CD14-positive monocyte (primary cell): Measurements from ENCODE around the gene PFKP. TPM values are rescaled to one million over a fixed set of nuclear protein-coding genes. Genes with fewer than 3 reads are reported as not detected.

Source experiments
- DNase-seq, 3 donors: peaks; one replicate each; pipeline ENCODE4 v3.0.0-alpha.2; 2011 to 2022
- H2AFZ ChIP-seq: 2 replicates; pipeline ENCODE4 v1.6.0; 2012; ENCODE audit warnings: mild to moderate bottlenecking, low read depth, low read length, inconsistent platforms; ENCODE audit not compliant: insufficient read depth, poor library complexity, severe bottlenecking
- H3K27ac ChIP-seq, 2 donors: 1 replicate in 1 of 2; 2 replicates in 1 of 2; pipeline ENCODE4 v1.5.1; 2012 to 2013; ENCODE audit warnings: low read length in 2 of 2, control low read depth in 1 of 2, inconsistent platforms in 1 of 2, low read depth in 1 of 2, mild to moderate bottlenecking in 1 of 2
- H3K27me3 ChIP-seq, 2 donors: one replicate each; pipeline versions ENCODE4 v1.6.0 to v1.6.1; 2011 to 2013; ENCODE audit warnings: low read length in 2 of 2; ENCODE audit not compliant: control insufficient read depth in 2 of 2, insufficient read depth in 2 of 2
- H3K36me3 ChIP-seq, 2 donors: replicated peaks in 1 of 2; 1 replicate in 1 of 2; 2 replicates in 1 of 2; pipeline versions ENCODE4 v1.5.1 to v1.6.1; 2012 to 2013; ENCODE audit warnings: low read length in 2 of 2, control low read depth in 1 of 2, inconsistent platforms in 1 of 2, mild to moderate bottlenecking in 1 of 2; ENCODE audit not compliant: insufficient read depth in 2 of 2, control insufficient read depth in 1 of 2
- H3K4me1 ChIP-seq, 2 donors: 1 replicate in 1 of 2; 2 replicates in 1 of 2; pipeline versions ENCODE4 v1.5.1 to v1.6.1; 2012 to 2013; ENCODE audit warnings: low read length in 2 of 2, control low read depth in 1 of 2, inconsistent platforms in 1 of 2, mild to moderate bottlenecking in 1 of 2, moderate library complexity in 1 of 2; ENCODE audit not compliant: insufficient read depth in 2 of 2, control insufficient read depth in 1 of 2
- H3K4me2 ChIP-seq: replicated peaks from 2 replicates; pipeline ENCODE3; 2012; ENCODE audit warnings: low read length, moderate library complexity, mild to moderate bottlenecking; ENCODE audit not compliant: poor library complexity, severe bottlenecking; ENCODE audit errors: extremely low read depth
- H3K4me3 ChIP-seq, 3 experiments: fragments of 200-600 bp in 1 of 3; sonication (generic) in 1 of 3; replicated peaks in 1 of 3; 1 replicate in 2 of 3; 2 replicates in 1 of 3; pipeline ENCODE4 v1.5.1; 2011 to 2013; ENCODE audit warnings: low read length in 3 of 3, mild to moderate bottlenecking in 3 of 3, control low read depth in 2 of 3, low read depth in 2 of 3, inconsistent platforms in 1 of 3, moderate library complexity in 1 of 3
- H3K79me2 ChIP-seq: 2 replicates; pipeline ENCODE4 v1.6.0; 2012; ENCODE audit warnings: mild to moderate bottlenecking, control low read depth, inconsistent platforms, low read length, moderate library complexity; ENCODE audit not compliant: insufficient read depth
- H3K9ac ChIP-seq: 2 replicates; pipeline ENCODE4 v1.6.0; 2017; ENCODE audit warnings: low read length, mild to moderate bottlenecking; ENCODE audit not compliant: insufficient read depth, poor library complexity, severe bottlenecking
- H3K9me3 ChIP-seq, 2 donors: replicated peaks in 1 of 2; 1 replicate in 1 of 2; 2 replicates in 1 of 2; pipeline versions ENCODE4 v1.5.1 to v1.6.1; 2012 to 2013; ENCODE audit warnings: low read length in 2 of 2, control low read depth in 1 of 2; ENCODE audit not compliant: control insufficient read depth in 1 of 2, insufficient read depth in 1 of 2
- H4K20me1 ChIP-seq: 2 replicates; pipeline ENCODE4 v1.6.0; 2012; ENCODE audit warnings: mild to moderate bottlenecking, low read length, control low read depth, moderate library complexity; ENCODE audit not compliant: insufficient read depth
- H3K27ac Mint-ChIP-seq, 7 donors: one replicate each; pipeline ENCODE4 v1.8.0; 2020; ENCODE audit warnings: mild to moderate bottlenecking in 7 of 7, mixed read lengths in 7 of 7, moderate library complexity in 6 of 7, inconsistent platforms in 2 of 7
- H3K27me3 Mint-ChIP-seq, 3 donors: one replicate each; pipeline ENCODE4 v1.8.0; 2021 to 2022; ENCODE audit warnings: low read depth in 3 of 3, mild to moderate bottlenecking in 3 of 3, mixed read lengths in 3 of 3, moderate library complexity in 3 of 3, inconsistent platforms in 1 of 3
- H3K36me3 Mint-ChIP-seq, 2 donors: one replicate each; pipeline ENCODE4 v1.8.0; 2020; ENCODE audit warnings: mixed read lengths in 2 of 2, inconsistent platforms in 1 of 2, mild to moderate bottlenecking in 1 of 2
- H3K4me1 Mint-ChIP-seq: one replicate; pipeline ENCODE4 v1.8.0; 2020; ENCODE audit warnings: mild to moderate bottlenecking, mixed read lengths
- H3K4me3 Mint-ChIP-seq, 2 donors: one replicate each; pipeline ENCODE4 v1.8.0; 2020; ENCODE audit warnings: mild to moderate bottlenecking in 2 of 2, mixed read lengths in 2 of 2, moderate library complexity in 1 of 2
- H3K9me3 Mint-ChIP-seq, 7 donors: one replicate each; pipeline ENCODE4 v1.8.0; 2020 to 2022; ENCODE audit warnings: mixed read lengths in 7 of 7, mild to moderate bottlenecking in 6 of 7, moderate library complexity in 6 of 7, inconsistent platforms in 2 of 7
- WGBS: methylation state at CpG from one replicate; pipeline ENCODE4 v1.1.5; 2013; ENCODE audit warnings: missing lambda C conversion rate; ENCODE audit not compliant: insufficient coverage; 5-methylcytosine and 5-hydroxymethylcytosine counted together
- intact Hi-C, 2 donors: fragments of 100-400 bp; cut with micrococcal nuclease; formaldehyde crosslinking; loops; one replicate each; pipeline versions ENCODE4 v1.15.0 to v1.15.1; 2023
- polyA plus RNA-seq, 3 donors: library from polyadenylated mRNA; depleted of rRNA in 1 of 3; unstranded in 2 of 3; stranded (reverse) in 1 of 3; fragments of 300-500 nt in 2 of 3; fragments of >200 nt in 1 of 3; fragmentation: Illumina TruSeq in 2 of 3; gene quantifications; 1 replicate in 2 of 3; 2 replicates in 1 of 3; pipeline ENCODE4 v1.2.3, GENCODE V29; 2012 to 2021
- TF ChIP-seq, protein P1 (sequence below): fragments of 200-600 bp; IDR thresholded peaks from one replicate; pipeline ENCODE4 v1.8.0; 2022; ENCODE audit warnings: antibody characterized with exemption, mild to moderate bottlenecking

Gene PFKP
- polyA plus RNA-seq, 3 donors = 6.5 to 14.2 (median 8.1) TPM

DNA sequence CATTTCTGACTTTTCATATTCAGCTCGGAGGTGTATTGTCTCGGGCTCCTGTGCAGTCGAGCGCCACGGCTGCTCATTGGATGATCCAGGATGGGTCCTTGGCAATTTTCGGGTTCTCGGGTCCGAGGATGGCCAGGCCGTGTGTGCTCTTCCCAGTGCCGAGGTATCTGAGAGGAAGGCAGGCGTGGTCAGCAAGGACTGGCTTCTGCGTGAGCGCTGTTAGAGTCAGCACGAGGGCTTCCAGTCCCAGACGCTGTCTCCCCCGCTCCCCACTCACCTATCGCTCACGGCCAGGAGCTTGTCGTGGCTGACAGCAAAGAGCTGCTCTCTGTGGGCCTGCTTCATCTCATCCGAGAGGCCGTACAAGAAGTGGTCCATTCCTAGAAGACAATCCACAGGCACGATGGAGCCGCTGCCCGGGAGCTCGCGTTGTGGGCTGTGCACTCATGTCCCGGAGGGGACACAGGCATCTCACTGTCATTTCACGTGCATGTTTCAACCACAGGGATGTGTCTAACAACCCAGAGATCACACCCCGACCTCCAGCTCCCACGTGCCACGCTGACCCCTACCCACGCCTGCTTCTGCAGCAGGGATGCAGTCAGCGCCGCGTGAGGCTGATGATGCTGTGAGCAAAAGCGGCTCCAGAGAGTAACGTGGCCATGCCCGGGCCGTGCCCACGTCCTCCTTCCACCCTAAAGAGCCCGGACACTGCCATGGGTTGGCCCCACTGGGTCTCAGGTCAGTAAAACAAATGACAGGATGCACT is 70.8 kb downstream of the PFKP start:
- H3K4me2 ChIP-seq = no peak overlapping the region
- peaks cover 0 to 2% (median 0%) of the 10 kb centered on the region in 7 donors for H3K9me3 Mint-ChIP-seq
- no peak for DNase-seq
- peak overlapping the region in 1 of 7 donors; percentile 63 for H3K27ac Mint-ChIP-seq
- peaks cover 0 to 2% (median 0%) of the 10 kb centered on the region in 3 donors for H3K27me3 Mint-ChIP-seq
- no peak overlapping the region for H3K9ac ChIP-seq
- no peaks in the 10 kb centered on the region for H4K20me1 ChIP-seq
- 97% methylated on average over 41 of the region's 41 CpGs for WGBS
- no peaks in the 10 kb centered on the region for H3K79me2 ChIP-seq
- no peak overlapping the region for H3K4me3 ChIP-seq
- peaks cover 92 to 100% of the 10 kb centered on the region in 2 donors for H3K36me3 ChIP-seq
- H3K9me3 ChIP-seq = no peaks in the 10 kb centered on the region
- intact Hi-C loops = no loop called here
- no peaks in the 10 kb centered on the region for H3K4me1 ChIP-seq
- no peak overlapping the region for H3K27ac ChIP-seq
- no peak overlapping the region for H2AFZ ChIP-seq
- no peaks in the 10 kb centered on the region for H3K27me3 ChIP-seq
- H3K4me1 Mint-ChIP-seq = no peaks in the 10 kb centered on the region
- peaks cover 92 to 99% of the 10 kb centered on the region in 2 donors for H3K36me3 Mint-ChIP-seq
- TF ChIP-seq, protein P1, sequence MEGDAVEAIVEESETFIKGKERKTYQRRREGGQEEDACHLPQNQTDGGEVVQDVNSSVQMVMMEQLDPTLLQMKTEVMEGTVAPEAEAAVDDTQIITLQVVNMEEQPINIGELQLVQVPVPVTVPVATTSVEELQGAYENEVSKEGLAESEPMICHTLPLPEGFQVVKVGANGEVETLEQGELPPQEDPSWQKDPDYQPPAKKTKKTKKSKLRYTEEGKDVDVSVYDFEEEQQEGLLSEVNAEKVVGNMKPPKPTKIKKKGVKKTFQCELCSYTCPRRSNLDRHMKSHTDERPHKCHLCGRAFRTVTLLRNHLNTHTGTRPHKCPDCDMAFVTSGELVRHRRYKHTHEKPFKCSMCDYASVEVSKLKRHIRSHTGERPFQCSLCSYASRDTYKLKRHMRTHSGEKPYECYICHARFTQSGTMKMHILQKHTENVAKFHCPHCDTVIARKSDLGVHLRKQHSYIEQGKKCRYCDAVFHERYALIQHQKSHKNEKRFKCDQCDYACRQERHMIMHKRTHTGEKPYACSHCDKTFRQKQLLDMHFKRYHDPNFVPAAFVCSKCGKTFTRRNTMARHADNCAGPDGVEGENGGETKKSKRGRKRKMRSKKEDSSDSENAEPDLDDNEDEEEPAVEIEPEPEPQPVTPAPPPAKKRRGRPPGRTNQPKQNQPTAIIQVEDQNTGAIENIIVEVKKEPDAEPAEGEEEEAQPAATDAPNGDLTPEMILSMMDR = no peak
- no peak overlapping the region for H3K4me3 Mint-ChIP-seq

DNA sequence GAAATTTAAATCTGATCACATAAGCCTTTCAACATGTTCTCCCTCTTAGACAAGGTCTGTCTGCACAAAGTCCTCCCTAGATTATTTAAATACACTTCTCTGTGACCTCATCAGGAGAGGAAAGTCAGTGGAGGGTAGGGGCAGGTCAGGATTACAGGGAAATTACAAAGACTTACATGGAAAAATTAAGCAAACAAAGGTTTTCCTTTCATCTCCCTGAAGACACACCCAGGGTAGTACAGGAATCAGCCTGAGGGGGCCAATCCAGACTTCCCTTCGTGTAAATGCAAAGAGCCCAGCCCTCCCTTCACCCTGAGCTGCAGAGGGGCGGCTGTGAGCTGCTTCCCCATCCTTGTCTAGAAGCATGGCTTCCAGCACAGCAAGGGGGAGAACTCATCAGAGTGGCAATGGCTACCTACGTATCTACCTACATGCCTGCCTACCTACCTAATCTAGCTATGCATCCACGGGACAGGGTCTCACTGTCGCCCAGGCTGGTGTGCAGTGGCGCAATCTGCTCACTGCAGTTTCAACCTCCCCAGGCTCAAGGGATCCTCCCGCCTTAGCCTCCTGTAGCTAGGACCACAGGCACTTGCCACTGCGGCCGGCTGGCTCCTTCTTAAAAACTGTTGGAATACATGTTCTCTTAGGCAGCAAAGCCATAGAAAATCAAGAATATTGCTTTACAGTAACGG is 72.0 kb downstream of the PFKP start:
- no peaks in the 10 kb centered on the region for H3K27me3 ChIP-seq
- no peaks in the 10 kb centered on the region for H3K4me1 ChIP-seq
- intact Hi-C loops = no loop called here
- TF ChIP-seq, protein P1 = no peak
- H2AFZ ChIP-seq = no peak overlapping the region
- Mint-ChIP-seq H3K27ac (no peak overlapping the region), H3K36me3 (peaks cover 94 to 100% of the 10 kb centered on the region in 2 donors), H3K4me3 (no peak overlapping the region), H3K4me1 (no peaks in the 10 kb centered on the region), H3K27me3 (peaks cover 0 to 2% (median 0%) of the 10 kb centered on the region in 3 donors), H3K9me3 (peaks cover 0 to 2% (median 0%) of the 10 kb centered on the region in 7 donors)
- no peak overlapping the region for H3K4me2 ChIP-seq
- no peaks in the 10 kb centered on the region for H3K79me2 ChIP-seq
- peaks cover 96 to 100% of the 10 kb centered on the region in 2 donors for H3K36me3 ChIP-seq
- H4K20me1 ChIP-seq = no peaks in the 10 kb centered on the region
- H3K9me3 ChIP-seq = no peaks in the 10 kb centered on the region
- WGBS = 83% methylated on average over 8 of the region's 10 CpGs
- no peak overlapping the region for H3K9ac ChIP-seq
- no peak for DNase-seq
- H3K27ac ChIP-seq = no peak overlapping the region
- H3K4me3 ChIP-seq = no peak overlapping the region
